DOHH2 (cell line): ENCODE results near the gene KCNK3.
"Not testable (repeated sequence)": the region's sequence is repeated elsewhere in the genome, so short reads cannot be mapped to it uniquely, and the experiment has no call there.

ENCODE experiments used
- H3F3A ChIP-seq: fragments of 200-600 bp; sonication (generic), shearing (Covaris generic); 2 replicates; pipeline ENCODE4 v1.6.0; 2016; ENCODE audit warnings: antibody characterized with exemption, mild to moderate bottlenecking; ENCODE audit not compliant: control insufficient read depth, insufficient read depth
- H3K27ac ChIP-seq: fragments of 200-600 bp; sonication (generic); 2 replicates; pipeline ENCODE4 v1.5.1; 2014; ENCODE audit warnings: low read depth, mild to moderate bottlenecking, low read length, moderate library complexity
- H3K27me3 ChIP-seq: fragments of 200-600 bp; sonication (generic); 2 replicates; pipeline ENCODE4 v1.6.1; 2014; ENCODE audit warnings: mild to moderate bottlenecking, low read length, mixed read lengths; ENCODE audit not compliant: control insufficient read depth
- H3K36me3 ChIP-seq: fragments of 200-600 bp; sonication (generic); 2 replicates; pipeline ENCODE4 v1.6.1; 2014; ENCODE audit warnings: mild to moderate bottlenecking, low read length, moderate library complexity, mixed read lengths; ENCODE audit not compliant: control insufficient read depth
- H3K4me1 ChIP-seq: fragments of 200-600 bp; sonication (generic); 2 replicates; pipeline ENCODE4 v1.6.1; 2014; ENCODE audit warnings: mild to moderate bottlenecking, low read length, mixed read lengths; ENCODE audit not compliant: control insufficient read depth
- H3K4me2 ChIP-seq: fragments of 200-600 bp; sonication (generic); 2 replicates; pipeline ENCODE4 v1.6.0; 2014; ENCODE audit warnings: mild to moderate bottlenecking, low read length, moderate library complexity
- H3K4me3 ChIP-seq: fragments of 200-600 bp; sonication (generic); 2 replicates; pipeline ENCODE4 v1.5.1; 2014; ENCODE audit warnings: mild to moderate bottlenecking, low read length, mixed read lengths
- H3K79me2 ChIP-seq: fragments of 200-600 bp; sonication (generic); 2 replicates; pipeline ENCODE4 v1.6.1; 2014; ENCODE audit warnings: mild to moderate bottlenecking, low read length, mixed read lengths; ENCODE audit not compliant: control insufficient read depth
- H3K9me2 ChIP-seq: fragments of 200-600 bp; sonication (generic); replicated peaks from 2 replicates; pipeline ENCODE4 v1.6.1; 2014; ENCODE audit warnings: mild to moderate bottlenecking, low read length, mixed read lengths; ENCODE audit not compliant: control insufficient read depth
- H3K9me3 ChIP-seq: fragments of 200-600 bp; sonication (generic); 2 replicates; pipeline ENCODE4 v1.6.1; 2014; ENCODE audit warnings: antibody characterized with exemption, low read length, mixed read lengths; ENCODE audit not compliant: control insufficient read depth, insufficient read depth
- H4K20me1 ChIP-seq: fragments of 200-600 bp; sonication (generic); 2 replicates; pipeline ENCODE4 v1.6.0; 2014; ENCODE audit warnings: low read depth, mild to moderate bottlenecking, antibody characterized with exemption, low read length, moderate library complexity; ENCODE audit not compliant: control insufficient read depth, insufficient read depth
- CTCF ChIP-seq: fragments of 200-600 bp; sonication (generic); IDR thresholded peaks from one replicate; pipeline ENCODE4 v1.5.1; 2014; ENCODE audit warnings: antibody characterized with exemption, mild to moderate bottlenecking, low read depth, low read length; ENCODE audit not compliant: poor library complexity, severe bottlenecking
- EZH2phosphoT487 ChIP-seq: fragments of 200-600 bp; sonication (generic); IDR thresholded peaks from 2 replicates; pipeline ENCODE4 v1.6.1; 2017; ENCODE audit warnings: borderline replicate concordance, mild to moderate bottlenecking, antibody characterized with exemption, low read length, moderate library complexity, mixed read lengths

The KCNK3 gene

GRCh38 chr2:26657265-26657664 lies 35.3 kb upstream of the KCNK3 start:
- Histone ChIP-seq H4K20me1 (no peaks in the 10 kb centered on the region), H3K4me3 (no peak overlapping the region), H3K9me2 (no peaks in the 10 kb centered on the region), H3K4me2 (no peak overlapping the region), H3K27ac (no peak overlapping the region), H3F3A (no peaks in the 10 kb centered on the region), H3K27me3 (no peaks in the 10 kb centered on the region), H3K9me3 (peaks cover 4% of the 10 kb centered on the region), H3K79me2 (no peaks in the 10 kb centered on the region), H3K36me3 (no peaks in the 10 kb centered on the region), H3K4me1 (no peaks in the 10 kb centered on the region)
- TF ChIP-seq CTCF (no peak), EZH2phosphoT487 (no peak)

- Histone ChIP-seq H3K79me2 (no peaks in the 10 kb centered on the region), H3K4me1 (no peaks in the 10 kb centered on the region), H3K36me3 (no peaks in the 10 kb centered on the region), H4K20me1 (no peaks in the 10 kb centered on the region), H3K9me2 (no peaks in the 10 kb centered on the region), H3K27me3 (peaks cover 4% of the 10 kb centered on the region; the same call in 1 of the 2 replicates), H3K4me2 (no peak overlapping the region), H3K27ac (no peak overlapping the region), H3K9me3 (peaks cover 4% of the 10 kb centered on the region), H3F3A (no peaks in the 10 kb centered on the region), H3K4me3 (no peak overlapping the region)
- TF ChIP-seq CTCF (no peak), EZH2phosphoT487 (no peak)
These were observed 33.7 kb upstream of the KCNK3 start for GRCh38 chr2:26658691-26659346.

- Histone ChIP-seq H3K9me3 (peaks cover 4% of the 10 kb centered on the region), H4K20me1 (no peaks in the 10 kb centered on the region), H3K27me3 (peaks cover 4% of the 10 kb centered on the region; the same call in 1 of the 2 replicates), H3F3A (no peaks in the 10 kb centered on the region), H3K27ac (no peak overlapping the region), H3K36me3 (no peaks in the 10 kb centered on the region), H3K4me1 (no peaks in the 10 kb centered on the region), H3K79me2 (no peaks in the 10 kb centered on the region), H3K4me3 (no peak overlapping the region), H3K9me2 (no peaks in the 10 kb centered on the region), H3K4me2 (no peak overlapping the region)
- TF ChIP-seq CTCF, result no peak
- TF ChIP-seq EZH2phosphoT487, result no peak
These were observed 32.1 kb upstream of the KCNK3 start for GRCh38 chr2:26660363-26660962.

GRCh38 chr2:26665296-26665695 lies 27.2 kb upstream of the KCNK3 start:
- not testable (repeated sequence) for H3K9me2 ChIP-seq, H3K79me2 ChIP-seq, H4K20me1 ChIP-seq, H3K27ac ChIP-seq, H3K36me3 ChIP-seq, H3K4me1 ChIP-seq, H3K4me3 ChIP-seq, H3F3A ChIP-seq, H3K4me2 ChIP-seq, H3K9me3 ChIP-seq
- H3K27me3 ChIP-seq, result peaks cover 11% of the 10 kb centered on the region
